ENCODE data around the gene CCDC148.

The CCDC148 gene

DNA sequence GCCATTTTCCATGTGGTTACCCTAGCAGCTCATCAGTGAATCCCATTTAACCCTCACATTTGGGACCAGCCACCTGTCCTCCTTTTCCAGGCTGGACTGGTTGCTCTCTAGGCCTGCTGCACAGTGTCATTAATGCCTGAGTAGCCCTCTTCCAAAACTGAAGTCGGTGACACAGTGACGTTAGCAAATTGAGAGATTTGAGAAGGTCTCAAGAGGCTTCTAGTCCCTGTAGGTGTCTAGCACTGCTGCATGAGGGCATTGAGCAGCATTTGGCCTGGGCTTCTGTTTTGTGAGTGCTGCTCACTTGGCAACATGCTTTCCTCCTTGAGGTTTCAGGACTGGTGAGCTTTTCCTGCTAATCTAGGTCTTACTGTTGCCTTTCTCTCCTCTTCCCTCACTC, 36.9 kb upstream of the CCDC148 start:
- no peak overlapping the region for H3K4me3 ChIP-seq (ENCODE audit: low read depth, low read length)
- H3K9ac ChIP-seq (ENCODE audit: low read depth, low read length), result no peak overlapping the region

DNA sequence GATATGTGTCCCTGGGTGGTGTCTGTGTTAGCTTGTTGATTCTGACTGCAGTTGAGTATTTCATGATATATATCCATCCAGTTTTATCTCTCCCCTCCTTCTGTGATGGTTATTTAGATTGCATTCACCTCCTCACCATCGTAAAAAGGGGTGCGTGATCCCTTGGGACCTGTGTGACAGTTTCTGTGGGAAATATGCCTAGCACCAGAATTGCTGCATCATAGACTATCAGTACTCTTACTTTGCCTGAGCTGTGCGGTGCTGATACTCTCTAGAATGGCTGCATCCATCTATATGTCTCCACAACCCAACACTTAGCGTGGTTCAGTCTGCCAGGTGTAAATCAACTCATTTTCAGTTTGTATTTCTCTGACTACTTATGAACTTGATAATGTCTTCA, 34.5 kb upstream of the CCDC148 start:
- H3K9ac ChIP-seq (ENCODE audit: low read depth, low read length), result no peak overlapping the region
- H3K36me3 ChIP-seq (ENCODE audit: control insufficient read depth, insufficient read depth, low read length), result no peaks in the 10 kb centered on the region
- H3K9me3 ChIP-seq (ENCODE audit: control insufficient read depth, insufficient read depth, low read length), result no peaks in the 10 kb centered on the region
- H3K4me3 ChIP-seq (ENCODE audit: low read depth, low read length), result no peak overlapping the region
- no peaks in the 10 kb centered on the region for H3K27me3 ChIP-seq (ENCODE audit: control insufficient read depth, insufficient read depth, low read length)
- H3K4me1 ChIP-seq (ENCODE audit: control insufficient read depth, insufficient read depth, low read length), result peaks cover 14% of the 10 kb centered on the region

More for the DNA sequence above, 36.9 kb upstream of the CCDC148 start:
- Histone ChIP-seq H3K4me1 (ENCODE audit: control insufficient read depth, insufficient read depth, low read length) (peaks cover 17% of the 10 kb centered on the region), H3K9me3 (ENCODE audit: control insufficient read depth, insufficient read depth, low read length) (no peaks in the 10 kb centered on the region), H3K27me3 (ENCODE audit: control insufficient read depth, insufficient read depth, low read length) (no peaks in the 10 kb centered on the region), H3K36me3 (ENCODE audit: control insufficient read depth, insufficient read depth, low read length) (no peaks in the 10 kb centered on the region)

DNA sequence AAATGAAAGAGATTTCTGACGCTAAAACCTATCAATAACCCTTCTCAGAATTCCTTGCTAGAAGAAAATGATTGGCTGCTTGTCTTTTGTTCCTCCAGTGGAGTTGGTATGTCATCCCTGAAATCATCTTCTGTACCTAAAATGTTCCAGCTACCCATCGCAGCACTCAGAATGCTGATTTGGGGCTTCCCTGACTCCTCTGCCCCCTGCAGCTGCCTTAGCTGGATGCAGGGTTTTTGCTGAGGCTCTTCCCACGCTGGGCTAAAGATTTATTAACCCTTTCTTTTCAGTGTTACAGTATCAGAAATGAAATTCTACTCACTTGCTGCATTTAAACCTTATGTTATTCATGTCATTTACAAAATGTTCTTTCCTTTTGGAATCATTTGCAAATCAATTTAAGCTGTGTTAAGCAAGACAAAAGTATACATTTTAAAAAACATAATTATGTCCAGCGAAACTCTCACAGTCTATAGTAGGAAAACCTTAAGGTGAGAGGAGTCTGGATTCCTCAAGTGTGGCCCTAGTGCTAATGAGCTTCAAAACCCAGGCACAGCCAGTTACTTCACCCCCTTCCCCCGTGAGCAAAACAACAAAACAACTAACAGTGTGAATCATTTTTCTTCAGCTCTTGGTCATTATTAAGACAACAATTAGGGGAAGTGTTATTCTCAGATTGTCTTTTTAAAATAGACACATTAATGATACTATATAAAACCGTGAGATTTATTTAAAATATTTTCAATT, 33.0 kb upstream of the CCDC148 start:
- Histone ChIP-seq H3K4me1 (ENCODE audit: control insufficient read depth, insufficient read depth, low read length) (peaks cover 18% of the 10 kb centered on the region), H3K36me3 (ENCODE audit: control insufficient read depth, insufficient read depth, low read length) (no peaks in the 10 kb centered on the region), H3K9me3 (ENCODE audit: control insufficient read depth, insufficient read depth, low read length) (no peaks in the 10 kb centered on the region), H3K4me3 (ENCODE audit: low read depth, low read length) (no peak overlapping the region), H3K27me3 (ENCODE audit: control insufficient read depth, insufficient read depth, low read length) (no peaks in the 10 kb centered on the region), H3K9ac (ENCODE audit: low read depth, low read length) (no peak overlapping the region)

DNA sequence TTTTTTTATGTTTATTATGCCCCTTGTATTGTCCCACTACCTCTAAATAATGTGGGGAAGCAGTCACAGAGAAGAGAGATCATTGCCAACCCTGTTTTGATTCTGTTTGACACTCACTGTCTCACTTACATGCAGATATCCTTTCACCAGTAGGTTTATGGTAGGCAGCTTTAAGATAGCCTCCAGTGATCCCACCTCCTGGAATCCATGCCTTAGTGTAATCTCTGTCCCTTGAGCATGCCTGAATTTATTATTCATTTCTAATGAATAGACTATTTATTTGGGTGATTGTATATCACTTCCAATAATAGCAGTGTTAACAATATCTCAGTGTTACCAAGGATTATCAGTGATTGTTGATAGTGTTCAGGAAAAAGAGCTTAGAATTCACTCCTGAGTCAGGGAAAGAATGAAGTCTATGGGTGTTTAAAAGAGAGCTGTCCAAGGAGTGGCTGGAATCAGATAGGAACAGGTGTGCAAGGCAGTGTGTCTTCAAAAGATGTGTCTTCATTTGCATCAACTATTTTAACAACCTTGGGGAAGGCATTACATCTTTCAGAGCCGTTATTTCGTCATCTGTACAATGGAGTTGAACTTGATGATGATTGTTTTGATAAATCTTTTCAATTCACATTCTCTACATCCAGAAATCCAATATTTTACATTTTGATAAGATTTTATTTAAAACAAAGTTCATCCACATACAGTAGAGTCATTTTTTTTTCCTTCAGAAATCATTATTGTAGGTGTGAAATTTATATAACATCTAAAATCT, 32.1 kb upstream of the CCDC148 start:
- H3K4me3 ChIP-seq (ENCODE audit: low read depth, low read length), result no peak overlapping the region
- no peaks in the 10 kb centered on the region for H3K36me3 ChIP-seq (ENCODE audit: control insufficient read depth, insufficient read depth, low read length)
- H3K9ac ChIP-seq (ENCODE audit: low read depth, low read length), result no peak overlapping the region
- H3K4me1 ChIP-seq (ENCODE audit: control insufficient read depth, insufficient read depth, low read length), result peaks cover 18% of the 10 kb centered on the region
- no peaks in the 10 kb centered on the region for H3K27me3 ChIP-seq (ENCODE audit: control insufficient read depth, insufficient read depth, low read length)
- no peaks in the 10 kb centered on the region for H3K9me3 ChIP-seq (ENCODE audit: control insufficient read depth, insufficient read depth, low read length)

DNA sequence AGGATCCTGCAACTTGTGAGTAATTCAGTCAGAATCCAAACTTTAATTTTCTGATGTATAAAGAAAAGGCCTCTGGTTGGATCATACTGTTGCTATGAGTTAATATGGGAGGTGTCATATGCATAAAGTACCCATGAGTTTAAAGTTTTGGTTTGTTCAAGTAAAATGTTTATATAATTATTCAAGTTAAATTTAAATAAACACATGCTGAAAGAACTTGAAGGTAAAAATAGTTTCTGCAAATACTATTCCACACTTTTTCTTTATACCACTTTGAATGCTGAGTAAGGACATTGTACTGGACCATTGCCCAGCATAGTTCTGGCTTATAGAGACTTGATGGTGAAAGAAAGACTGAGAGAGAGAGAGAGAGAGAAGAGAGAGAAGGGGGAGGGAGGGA, 30.9 kb upstream of the CCDC148 start:
- no peak overlapping the region for H3K9ac ChIP-seq (ENCODE audit: low read depth, low read length)
- no peaks in the 10 kb centered on the region for H3K36me3 ChIP-seq (ENCODE audit: control insufficient read depth, insufficient read depth, low read length)
- no peak overlapping the region for H3K4me3 ChIP-seq (ENCODE audit: low read depth, low read length)
- no peaks in the 10 kb centered on the region for H3K27me3 ChIP-seq (ENCODE audit: control insufficient read depth, insufficient read depth, low read length)
- no peaks in the 10 kb centered on the region for H3K9me3 ChIP-seq (ENCODE audit: control insufficient read depth, insufficient read depth, low read length)
- peaks cover 16% of the 10 kb centered on the region for H3K4me1 ChIP-seq (ENCODE audit: control insufficient read depth, insufficient read depth, low read length)

DNA sequence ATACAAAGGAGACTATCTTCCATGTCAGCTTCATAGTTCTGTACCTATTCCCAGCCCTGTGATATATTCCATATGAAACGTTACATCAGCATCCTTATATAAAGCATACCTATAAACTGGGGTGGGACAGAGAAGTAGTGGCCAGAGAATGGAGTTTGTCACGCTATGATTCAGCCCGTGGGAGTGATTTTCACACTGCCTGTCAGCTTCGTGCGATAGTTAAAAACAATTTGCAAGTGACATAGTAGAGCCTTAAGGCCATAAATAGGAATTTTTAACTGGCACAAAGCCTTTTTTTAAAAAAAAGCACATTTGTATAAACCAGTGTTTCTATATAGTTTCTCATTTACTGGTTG, 30.4 kb upstream of the CCDC148 start:
- Histone ChIP-seq H3K4me3 (ENCODE audit: low read depth, low read length) (no peak overlapping the region), H3K4me1 (ENCODE audit: control insufficient read depth, insufficient read depth, low read length) (peaks cover 16% of the 10 kb centered on the region), H3K36me3 (ENCODE audit: control insufficient read depth, insufficient read depth, low read length) (no peaks in the 10 kb centered on the region), H3K9me3 (ENCODE audit: control insufficient read depth, insufficient read depth, low read length) (no peaks in the 10 kb centered on the region), H3K27me3 (ENCODE audit: control insufficient read depth, insufficient read depth, low read length) (no peaks in the 10 kb centered on the region), H3K9ac (ENCODE audit: low read depth, low read length) (no peak overlapping the region)

DNA sequence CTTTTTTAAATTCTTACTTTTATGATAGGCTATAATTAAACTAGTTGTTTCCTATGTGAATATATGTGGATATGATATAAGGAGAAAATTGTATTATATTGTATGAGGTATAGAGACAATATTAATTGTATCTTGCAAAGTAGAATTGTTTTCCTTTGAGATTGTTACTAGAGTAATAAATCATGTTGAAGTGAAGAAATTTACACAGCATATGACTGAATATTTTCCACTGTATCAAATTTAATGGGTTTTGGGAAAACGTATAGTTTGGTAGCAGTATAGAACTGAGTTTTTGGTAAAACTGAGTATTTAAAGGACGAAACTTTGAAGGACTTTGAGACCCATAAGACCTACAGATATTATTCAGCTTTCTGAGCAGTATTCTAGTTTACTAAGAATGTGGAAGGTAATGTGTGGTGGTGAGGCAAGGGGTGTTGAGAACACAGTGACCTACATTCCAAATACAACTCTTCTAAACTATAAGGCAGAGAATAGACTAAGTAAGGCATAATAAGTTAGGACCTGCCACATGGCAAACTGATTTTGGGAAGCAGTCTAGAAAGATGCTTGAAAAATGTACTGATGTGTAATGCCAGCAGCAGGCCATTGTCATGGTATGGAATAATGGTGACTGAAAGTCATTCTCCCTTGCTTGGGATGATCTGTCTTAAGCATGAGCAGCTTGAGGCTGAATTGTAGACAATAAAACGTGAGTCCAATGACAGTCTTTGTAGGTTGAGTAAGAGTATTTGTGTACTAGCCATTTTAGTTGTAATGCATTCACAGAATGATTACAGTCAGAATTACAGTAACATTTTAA, 29.8 kb upstream of the CCDC148 start:
- no peak overlapping the region for H3K4me3 ChIP-seq (ENCODE audit: low read depth, low read length)
- no peaks in the 10 kb centered on the region for H3K36me3 ChIP-seq (ENCODE audit: control insufficient read depth, insufficient read depth, low read length)
- peaks cover 16% of the 10 kb centered on the region for H3K4me1 ChIP-seq (ENCODE audit: control insufficient read depth, insufficient read depth, low read length)
- no peaks in the 10 kb centered on the region for H3K9me3 ChIP-seq (ENCODE audit: control insufficient read depth, insufficient read depth, low read length)
- no peaks in the 10 kb centered on the region for H3K27me3 ChIP-seq (ENCODE audit: control insufficient read depth, insufficient read depth, low read length)
- H3K9ac ChIP-seq (ENCODE audit: low read depth, low read length), result no peak overlapping the region

DNA sequence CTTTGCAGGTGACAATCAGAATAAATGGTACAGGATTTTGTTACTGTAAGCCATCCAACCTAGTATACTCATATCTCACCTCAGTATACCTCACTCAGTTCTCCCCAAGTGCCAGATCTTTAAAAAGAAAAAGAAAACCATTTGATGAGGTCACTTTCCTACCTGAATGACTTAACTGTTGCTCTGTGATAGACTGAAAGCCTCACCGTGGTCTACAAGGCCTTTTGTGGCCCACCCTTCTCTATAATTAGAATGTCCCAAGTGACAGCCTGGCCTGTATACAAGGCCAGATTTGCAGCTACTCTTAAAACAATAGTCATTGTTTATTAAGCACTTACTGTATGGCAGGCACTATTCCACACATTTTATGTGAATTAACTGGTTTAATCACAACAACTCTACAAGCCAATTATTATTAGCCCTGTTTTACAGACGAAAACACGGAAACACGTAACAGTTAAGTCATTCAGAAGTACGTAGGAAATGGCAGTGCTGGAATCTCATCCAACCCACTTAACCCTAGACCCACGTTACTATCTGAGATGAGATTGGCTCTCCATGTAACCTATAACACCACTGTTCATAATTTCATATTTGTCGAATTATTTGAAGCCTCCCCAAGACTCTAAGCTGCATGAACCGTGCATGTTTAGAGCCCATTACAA, 28.5 kb upstream of the CCDC148 start:
- Histone ChIP-seq H3K9me3 (ENCODE audit: control insufficient read depth, insufficient read depth, low read length) (no peaks in the 10 kb centered on the region), H3K36me3 (ENCODE audit: control insufficient read depth, insufficient read depth, low read length) (no peaks in the 10 kb centered on the region), H3K27me3 (ENCODE audit: control insufficient read depth, insufficient read depth, low read length) (no peaks in the 10 kb centered on the region), H3K4me1 (ENCODE audit: control insufficient read depth, insufficient read depth, low read length) (peaks cover 16% of the 10 kb centered on the region), H3K9ac (ENCODE audit: low read depth, low read length) (no peak overlapping the region), H3K4me3 (ENCODE audit: low read depth, low read length) (no peak overlapping the region)

DNA sequence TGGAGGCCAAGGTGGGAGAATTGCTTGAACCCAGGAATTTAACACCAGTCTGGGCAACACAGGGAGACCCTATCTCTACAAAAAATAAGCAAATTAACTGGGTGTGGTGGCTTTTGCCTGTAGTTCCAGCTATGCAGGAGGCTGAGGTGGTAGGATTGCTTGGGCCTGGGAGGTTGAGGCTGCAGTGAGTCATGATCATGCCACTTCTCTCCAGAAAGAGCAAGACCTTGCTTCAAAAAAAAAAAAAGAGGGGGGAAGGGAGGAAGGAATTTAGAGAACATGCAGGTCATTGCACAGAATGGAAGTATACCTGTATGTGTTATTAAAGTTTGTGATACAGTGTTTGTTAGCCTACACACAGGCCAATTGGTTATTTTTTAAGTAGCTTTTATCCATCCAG, 26.0 kb upstream of the CCDC148 start:
- no peaks in the 10 kb centered on the region for H3K9me3 ChIP-seq (ENCODE audit: control insufficient read depth, insufficient read depth, low read length)
- no peak overlapping the region for H3K4me3 ChIP-seq (ENCODE audit: low read depth, low read length)
- peaks cover 4% of the 10 kb centered on the region for H3K4me1 ChIP-seq (ENCODE audit: control insufficient read depth, insufficient read depth, low read length)
- no peaks in the 10 kb centered on the region for H3K36me3 ChIP-seq (ENCODE audit: control insufficient read depth, insufficient read depth, low read length)
- no peak overlapping the region for H3K9ac ChIP-seq (ENCODE audit: low read depth, low read length)
- no peaks in the 10 kb centered on the region for H3K27me3 ChIP-seq (ENCODE audit: control insufficient read depth, insufficient read depth, low read length)

DNA sequence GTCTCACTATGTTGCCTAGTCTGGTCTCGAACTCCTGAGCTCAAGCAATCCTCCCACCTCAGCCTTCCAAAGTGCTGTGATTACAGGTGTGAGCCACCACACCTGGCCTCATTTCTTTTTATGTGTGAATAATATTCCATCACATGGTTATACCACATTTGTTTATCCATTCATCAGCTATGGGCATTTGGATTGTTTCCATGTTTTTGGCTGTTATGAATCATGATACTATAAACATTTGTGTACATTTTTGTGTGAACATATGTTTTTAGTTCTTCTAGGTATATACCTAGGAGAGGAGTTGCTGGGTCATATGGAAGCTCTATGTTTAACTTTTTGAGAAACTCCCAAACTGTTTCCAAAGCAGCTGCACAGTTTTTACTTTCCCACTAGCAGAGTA, 24.6 kb upstream of the CCDC148 start:
- Histone ChIP-seq H3K9me3 (ENCODE audit: control insufficient read depth, insufficient read depth, low read length) (no peaks in the 10 kb centered on the region), H3K4me1 (ENCODE audit: control insufficient read depth, insufficient read depth, low read length) (peaks cover 9% of the 10 kb centered on the region), H3K9ac (ENCODE audit: low read depth, low read length) (no peak overlapping the region), H3K4me3 (ENCODE audit: low read depth, low read length) (no peak overlapping the region), H3K36me3 (ENCODE audit: control insufficient read depth, insufficient read depth, low read length) (no peaks in the 10 kb centered on the region), H3K27me3 (ENCODE audit: control insufficient read depth, insufficient read depth, low read length) (no peaks in the 10 kb centered on the region)

DNA sequence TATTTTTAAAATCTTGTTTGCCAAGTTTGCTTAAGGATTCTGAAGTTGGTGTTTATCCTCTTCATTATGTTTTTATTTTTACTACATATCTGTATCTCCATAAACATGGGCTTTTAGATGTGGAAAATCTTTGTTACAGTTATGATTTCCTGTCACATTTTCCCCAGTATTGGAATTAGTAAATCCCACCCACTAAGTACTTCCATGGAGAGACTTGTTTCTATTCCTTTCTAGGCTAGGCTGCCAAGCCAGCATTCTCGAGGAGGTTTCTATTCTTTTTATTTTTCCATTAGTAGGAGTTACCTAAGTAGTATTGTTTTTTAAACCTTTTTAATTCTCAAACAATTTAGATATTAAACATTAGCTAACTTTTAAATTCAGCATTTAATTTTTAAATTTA, 22.3 kb upstream of the CCDC148 start:
- Histone ChIP-seq H3K9me3 (ENCODE audit: control insufficient read depth, insufficient read depth, low read length) (no peaks in the 10 kb centered on the region), H3K27me3 (ENCODE audit: control insufficient read depth, insufficient read depth, low read length) (no peaks in the 10 kb centered on the region), H3K4me1 (ENCODE audit: control insufficient read depth, insufficient read depth, low read length) (peaks cover 14% of the 10 kb centered on the region), H3K36me3 (ENCODE audit: control insufficient read depth, insufficient read depth, low read length) (no peaks in the 10 kb centered on the region), H3K9ac (ENCODE audit: low read depth, low read length) (no peak overlapping the region), H3K4me3 (ENCODE audit: low read depth, low read length) (no peak overlapping the region)
